GM12875 (cell line): ENCODE data around the gene RBPMS2.

Experiments used
- H3K4me3 ChIP-seq: one replicate; pipeline ENCODE4 v1.5.1; 2011; ENCODE audit warnings: low read depth, low read length, control low read depth
- TF ChIP-seq, protein P1 (sequence below): IDR thresholded peaks from 2 replicates; pipeline ENCODE4 v1.5.1; 2011; ENCODE audit warnings: low read depth, mild to moderate bottlenecking, control low read depth, inconsistent platforms, low read length, moderate library complexity, borderline replicate concordance; ENCODE audit not compliant: insufficient read depth

RBPMS2 gene

GRCh38 chr15:64774037-64774628, 1.3 kb downstream of the RBPMS2 start:
- TF ChIP-seq, protein P1, sequence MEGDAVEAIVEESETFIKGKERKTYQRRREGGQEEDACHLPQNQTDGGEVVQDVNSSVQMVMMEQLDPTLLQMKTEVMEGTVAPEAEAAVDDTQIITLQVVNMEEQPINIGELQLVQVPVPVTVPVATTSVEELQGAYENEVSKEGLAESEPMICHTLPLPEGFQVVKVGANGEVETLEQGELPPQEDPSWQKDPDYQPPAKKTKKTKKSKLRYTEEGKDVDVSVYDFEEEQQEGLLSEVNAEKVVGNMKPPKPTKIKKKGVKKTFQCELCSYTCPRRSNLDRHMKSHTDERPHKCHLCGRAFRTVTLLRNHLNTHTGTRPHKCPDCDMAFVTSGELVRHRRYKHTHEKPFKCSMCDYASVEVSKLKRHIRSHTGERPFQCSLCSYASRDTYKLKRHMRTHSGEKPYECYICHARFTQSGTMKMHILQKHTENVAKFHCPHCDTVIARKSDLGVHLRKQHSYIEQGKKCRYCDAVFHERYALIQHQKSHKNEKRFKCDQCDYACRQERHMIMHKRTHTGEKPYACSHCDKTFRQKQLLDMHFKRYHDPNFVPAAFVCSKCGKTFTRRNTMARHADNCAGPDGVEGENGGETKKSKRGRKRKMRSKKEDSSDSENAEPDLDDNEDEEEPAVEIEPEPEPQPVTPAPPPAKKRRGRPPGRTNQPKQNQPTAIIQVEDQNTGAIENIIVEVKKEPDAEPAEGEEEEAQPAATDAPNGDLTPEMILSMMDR, result no peak
- H3K4me3 ChIP-seq, result no peak overlapping the region

DNA sequence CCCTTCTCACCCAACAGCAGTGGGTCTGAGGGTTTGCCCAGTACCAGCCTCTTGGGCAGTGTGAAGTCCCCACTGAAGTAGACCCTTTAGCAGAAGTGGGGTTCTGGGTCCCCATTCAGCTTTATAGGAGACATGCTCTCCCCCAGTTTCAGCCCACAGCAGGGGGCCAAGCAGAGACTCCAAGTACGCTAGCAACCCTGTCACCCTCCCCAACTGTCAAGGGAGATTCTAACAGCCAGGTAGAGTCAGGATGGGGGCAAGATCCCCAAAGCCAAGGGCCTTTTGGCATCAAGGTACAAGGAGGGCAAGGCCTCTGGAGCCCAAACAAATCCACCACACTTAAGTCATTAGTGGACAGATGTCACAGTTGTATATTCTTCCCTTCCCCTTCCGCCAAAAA, 1.8 kb downstream of the RBPMS2 start:
- H3K4me3 ChIP-seq, result no peak overlapping the region
- TF ChIP-seq, protein P1, result no peak

DNA sequence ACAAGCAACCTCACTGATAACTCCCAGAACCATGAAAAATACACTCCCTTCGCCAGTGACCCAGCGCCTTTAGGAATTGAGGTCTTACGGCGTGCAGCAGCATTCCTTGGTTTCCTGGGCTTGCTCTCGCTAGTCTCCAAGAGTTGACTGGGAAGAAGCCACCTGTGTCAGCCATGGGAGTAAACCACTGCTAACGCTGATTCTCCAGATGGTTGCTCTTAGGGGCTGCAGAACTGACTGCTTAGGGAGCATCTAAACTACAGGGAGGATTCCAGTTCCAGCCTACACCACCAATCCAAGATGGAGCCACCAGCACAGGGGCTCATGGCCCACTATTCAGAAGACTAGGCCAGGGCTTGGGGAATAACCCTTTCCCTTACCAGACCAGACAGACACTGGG, 2.4 kb downstream of the RBPMS2 start:
- no peak overlapping the region for H3K4me3 ChIP-seq
- TF ChIP-seq, protein P1, result no peak

GRCh38 chr15:64772488-64772887, 2.9 kb downstream of the RBPMS2 start:
- TF ChIP-seq, protein P1, result no peak
- no peak overlapping the region for H3K4me3 ChIP-seq

DNA sequence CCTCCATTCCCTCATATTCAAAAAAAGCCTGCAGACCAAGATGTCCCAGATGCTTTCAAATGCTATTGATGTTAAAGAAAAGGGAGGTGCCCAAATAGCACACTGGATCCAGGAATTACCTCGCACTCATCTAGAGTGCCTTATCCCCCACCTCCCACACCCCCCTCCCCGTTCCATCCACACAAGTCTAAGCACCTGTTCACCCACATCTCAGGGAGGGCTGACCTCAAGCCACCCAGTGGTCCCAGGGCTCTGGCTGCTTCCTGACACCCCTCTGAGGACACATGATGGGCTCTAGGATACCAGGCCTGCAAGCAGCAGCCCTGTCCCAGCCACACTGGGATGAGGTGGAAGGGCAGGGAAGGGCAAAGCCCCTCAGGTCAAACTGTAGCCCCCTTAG, 4.8 kb downstream of the RBPMS2 start:
- TF ChIP-seq, protein P1, result no peak
- H3K4me3 ChIP-seq, result no peak overlapping the region

GRCh38 chr15:64767203-64767602, 8.2 kb downstream of the RBPMS2 start:
- TF ChIP-seq, protein P1, result no peak
- no peak overlapping the region for H3K4me3 ChIP-seq

DNA sequence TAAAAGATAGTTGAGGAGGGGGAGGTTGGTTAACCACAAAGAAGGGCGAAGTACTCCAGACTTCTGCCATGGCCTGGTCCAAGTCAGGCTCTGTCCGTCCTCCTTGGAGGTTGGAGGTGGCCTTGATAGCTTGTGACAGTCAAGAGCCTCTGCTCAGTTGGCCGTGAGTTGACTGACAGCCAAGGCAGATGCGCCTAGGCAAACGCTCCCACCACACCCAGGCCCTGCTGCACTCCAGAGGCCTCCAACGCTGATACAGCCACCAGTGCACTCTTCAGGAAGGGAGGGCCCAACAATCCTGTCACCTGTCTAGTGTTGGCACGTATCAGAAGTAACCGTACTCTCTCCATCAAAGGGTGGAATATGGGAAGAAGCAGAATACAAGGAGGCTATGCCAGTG, 9.3 kb downstream of the RBPMS2 start:
- H3K4me3 ChIP-seq, result no peak overlapping the region
- TF ChIP-seq, protein P1, result no peak
